ENCODE measurements around the gene SCFD2.
"Not testable (repeated sequence)": the region's sequence is repeated elsewhere in the genome, so short reads cannot be mapped to it uniquely, and the experiment has no call there.

DNA sequence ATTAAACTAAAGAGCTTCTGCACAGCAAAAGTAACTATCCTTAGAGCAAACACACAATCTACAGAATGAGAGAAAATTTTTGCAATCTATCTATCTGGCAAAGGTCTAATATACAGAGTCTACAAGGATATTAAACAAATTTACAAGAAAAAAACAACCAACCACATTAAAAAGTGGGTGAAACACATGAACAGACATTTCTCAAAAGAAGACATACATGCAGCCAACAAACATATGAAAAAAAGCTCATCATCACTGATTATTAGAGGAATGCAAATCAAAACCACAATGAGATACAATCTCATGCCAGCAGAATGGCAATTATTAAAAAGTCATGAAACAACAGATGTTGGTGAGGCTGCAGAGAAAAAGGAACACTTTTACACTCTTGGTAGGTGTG, 73.7 kb downstream of the SCFD2 start:
- TF ChIP-seq EZH2 (IDR thresholded peaks at IDR 0.05; ENCODE audit: borderline replicate concordance, low read length) = not testable (repeated sequence)
- TF ChIP-seq, protein P1, sequence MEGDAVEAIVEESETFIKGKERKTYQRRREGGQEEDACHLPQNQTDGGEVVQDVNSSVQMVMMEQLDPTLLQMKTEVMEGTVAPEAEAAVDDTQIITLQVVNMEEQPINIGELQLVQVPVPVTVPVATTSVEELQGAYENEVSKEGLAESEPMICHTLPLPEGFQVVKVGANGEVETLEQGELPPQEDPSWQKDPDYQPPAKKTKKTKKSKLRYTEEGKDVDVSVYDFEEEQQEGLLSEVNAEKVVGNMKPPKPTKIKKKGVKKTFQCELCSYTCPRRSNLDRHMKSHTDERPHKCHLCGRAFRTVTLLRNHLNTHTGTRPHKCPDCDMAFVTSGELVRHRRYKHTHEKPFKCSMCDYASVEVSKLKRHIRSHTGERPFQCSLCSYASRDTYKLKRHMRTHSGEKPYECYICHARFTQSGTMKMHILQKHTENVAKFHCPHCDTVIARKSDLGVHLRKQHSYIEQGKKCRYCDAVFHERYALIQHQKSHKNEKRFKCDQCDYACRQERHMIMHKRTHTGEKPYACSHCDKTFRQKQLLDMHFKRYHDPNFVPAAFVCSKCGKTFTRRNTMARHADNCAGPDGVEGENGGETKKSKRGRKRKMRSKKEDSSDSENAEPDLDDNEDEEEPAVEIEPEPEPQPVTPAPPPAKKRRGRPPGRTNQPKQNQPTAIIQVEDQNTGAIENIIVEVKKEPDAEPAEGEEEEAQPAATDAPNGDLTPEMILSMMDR (IDR thresholded peaks at IDR 0.05; ENCODE audit: low read length) = not testable (repeated sequence)
